ENCODE measurements around the gene C7orf33. TPM values are rescaled to one million over a fixed set of nuclear protein-coding genes. Genes with fewer than 3 reads are reported as not detected.
"Not testable (repeated sequence)": the region's sequence is repeated elsewhere in the genome, so short reads cannot be mapped to it uniquely, and the experiment has no call there.

The C7orf33 gene
- polyA plus RNA-seq, 1 donor from 2014 or later, result not detected

DNA sequence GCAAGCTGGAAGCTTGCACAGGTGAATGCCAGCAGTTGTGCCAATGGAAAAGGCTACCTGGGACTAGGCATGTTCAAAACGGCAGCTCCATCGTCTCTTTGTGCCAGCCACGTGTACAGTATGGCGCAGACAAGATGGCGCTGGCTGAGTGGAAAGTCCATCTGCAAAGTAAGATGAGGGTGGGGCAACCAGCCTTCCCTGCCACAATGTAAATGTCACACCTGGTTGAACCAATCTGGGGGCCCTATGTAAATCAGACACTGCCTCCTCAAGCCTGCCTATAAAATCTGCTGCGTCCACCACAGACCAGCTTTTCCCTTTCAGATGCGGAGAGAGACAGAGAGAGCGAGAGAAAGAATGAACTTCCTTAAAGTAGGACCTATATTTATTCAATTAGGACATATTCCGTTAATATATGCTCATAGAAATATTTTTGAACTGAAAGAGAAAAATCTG, 18.5 kb upstream of the C7orf33 start:
- Histone ChIP-seq H3K79me2 (replicated peaks; ENCODE audit: insufficient read depth, low read length) (no peaks in the 10 kb centered on the region), H3K9me2 (ENCODE audit: insufficient read depth, low read length) (no peaks in the 10 kb centered on the region), H3K9me3 (ENCODE audit: low read length) (no peaks in the 10 kb centered on the region), H3F3A (ENCODE audit: insufficient read depth, low read length, poor library complexity, severe bottlenecking) (no peaks in the 10 kb centered on the region), H3K27me3 (ENCODE audit: insufficient read depth, low read depth, low read length) (no peaks in the 10 kb centered on the region), H3K36me3 (ENCODE audit: insufficient read depth, low read length) (no peaks in the 10 kb centered on the region), H3K9ac (ENCODE audit: low read length) (no peak overlapping the region), H2AFZ (ENCODE audit: low read depth, low read length) (no peak overlapping the region), H3K4me3 (ENCODE audit: low read length) (no peak overlapping the region), H4K20me1 (ENCODE audit: insufficient read depth) (no peaks in the 10 kb centered on the region), H3K4me2 (ENCODE audit: low read length) (no peak overlapping the region), H3K27ac (ENCODE audit: low read length) (no peak overlapping the region)
- no peak for TF ChIP-seq POLR2AphosphoS5 (IDR thresholded peaks at IDR 0.05)
- TF ChIP-seq RAD21 (conservative IDR thresholded peaks at IDR 0.05), result no peak
- TF ChIP-seq SMC3 (conservative IDR thresholded peaks at IDR 0.05; ENCODE audit: poor library complexity), result no peak
- TF ChIP-seq, protein P1, sequence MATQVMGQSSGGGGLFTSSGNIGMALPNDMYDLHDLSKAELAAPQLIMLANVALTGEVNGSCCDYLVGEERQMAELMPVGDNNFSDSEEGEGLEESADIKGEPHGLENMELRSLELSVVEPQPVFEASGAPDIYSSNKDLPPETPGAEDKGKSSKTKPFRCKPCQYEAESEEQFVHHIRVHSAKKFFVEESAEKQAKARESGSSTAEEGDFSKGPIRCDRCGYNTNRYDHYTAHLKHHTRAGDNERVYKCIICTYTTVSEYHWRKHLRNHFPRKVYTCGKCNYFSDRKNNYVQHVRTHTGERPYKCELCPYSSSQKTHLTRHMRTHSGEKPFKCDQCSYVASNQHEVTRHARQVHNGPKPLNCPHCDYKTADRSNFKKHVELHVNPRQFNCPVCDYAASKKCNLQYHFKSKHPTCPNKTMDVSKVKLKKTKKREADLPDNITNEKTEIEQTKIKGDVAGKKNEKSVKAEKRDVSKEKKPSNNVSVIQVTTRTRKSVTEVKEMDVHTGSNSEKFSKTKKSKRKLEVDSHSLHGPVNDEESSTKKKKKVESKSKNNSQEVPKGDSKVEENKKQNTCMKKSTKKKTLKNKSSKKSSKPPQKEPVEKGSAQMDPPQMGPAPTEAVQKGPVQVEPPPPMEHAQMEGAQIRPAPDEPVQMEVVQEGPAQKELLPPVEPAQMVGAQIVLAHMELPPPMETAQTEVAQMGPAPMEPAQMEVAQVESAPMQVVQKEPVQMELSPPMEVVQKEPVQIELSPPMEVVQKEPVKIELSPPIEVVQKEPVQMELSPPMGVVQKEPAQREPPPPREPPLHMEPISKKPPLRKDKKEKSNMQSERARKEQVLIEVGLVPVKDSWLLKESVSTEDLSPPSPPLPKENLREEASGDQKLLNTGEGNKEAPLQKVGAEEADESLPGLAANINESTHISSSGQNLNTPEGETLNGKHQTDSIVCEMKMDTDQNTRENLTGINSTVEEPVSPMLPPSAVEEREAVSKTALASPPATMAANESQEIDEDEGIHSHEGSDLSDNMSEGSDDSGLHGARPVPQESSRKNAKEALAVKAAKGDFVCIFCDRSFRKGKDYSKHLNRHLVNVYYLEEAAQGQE (IDR thresholded peaks at IDR 0.05; ENCODE audit: borderline replicate concordance), result no peak
- no peak for TF ChIP-seq MXI1 (conservative IDR thresholded peaks at IDR 0.05; ENCODE audit: poor library complexity, severe bottlenecking)
- no peak for TF ChIP-seq EP300 (conservative IDR thresholded peaks at IDR 0.05; ENCODE audit: poor library complexity, severe bottlenecking)
- TF ChIP-seq, protein P2, sequence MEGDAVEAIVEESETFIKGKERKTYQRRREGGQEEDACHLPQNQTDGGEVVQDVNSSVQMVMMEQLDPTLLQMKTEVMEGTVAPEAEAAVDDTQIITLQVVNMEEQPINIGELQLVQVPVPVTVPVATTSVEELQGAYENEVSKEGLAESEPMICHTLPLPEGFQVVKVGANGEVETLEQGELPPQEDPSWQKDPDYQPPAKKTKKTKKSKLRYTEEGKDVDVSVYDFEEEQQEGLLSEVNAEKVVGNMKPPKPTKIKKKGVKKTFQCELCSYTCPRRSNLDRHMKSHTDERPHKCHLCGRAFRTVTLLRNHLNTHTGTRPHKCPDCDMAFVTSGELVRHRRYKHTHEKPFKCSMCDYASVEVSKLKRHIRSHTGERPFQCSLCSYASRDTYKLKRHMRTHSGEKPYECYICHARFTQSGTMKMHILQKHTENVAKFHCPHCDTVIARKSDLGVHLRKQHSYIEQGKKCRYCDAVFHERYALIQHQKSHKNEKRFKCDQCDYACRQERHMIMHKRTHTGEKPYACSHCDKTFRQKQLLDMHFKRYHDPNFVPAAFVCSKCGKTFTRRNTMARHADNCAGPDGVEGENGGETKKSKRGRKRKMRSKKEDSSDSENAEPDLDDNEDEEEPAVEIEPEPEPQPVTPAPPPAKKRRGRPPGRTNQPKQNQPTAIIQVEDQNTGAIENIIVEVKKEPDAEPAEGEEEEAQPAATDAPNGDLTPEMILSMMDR (IDR thresholded peaks at IDR 0.05; ENCODE audit: poor library complexity, severe bottlenecking), result no peak
- TF ChIP-seq TAF1 (IDR thresholded peaks at IDR 0.05; ENCODE audit: low read depth), result no peak
- TF ChIP-seq EZH2 (IDR thresholded peaks at IDR 0.05; ENCODE audit: borderline replicate concordance, insufficient read depth, low read length, poor library complexity, severe bottlenecking), result no peak

DNA sequence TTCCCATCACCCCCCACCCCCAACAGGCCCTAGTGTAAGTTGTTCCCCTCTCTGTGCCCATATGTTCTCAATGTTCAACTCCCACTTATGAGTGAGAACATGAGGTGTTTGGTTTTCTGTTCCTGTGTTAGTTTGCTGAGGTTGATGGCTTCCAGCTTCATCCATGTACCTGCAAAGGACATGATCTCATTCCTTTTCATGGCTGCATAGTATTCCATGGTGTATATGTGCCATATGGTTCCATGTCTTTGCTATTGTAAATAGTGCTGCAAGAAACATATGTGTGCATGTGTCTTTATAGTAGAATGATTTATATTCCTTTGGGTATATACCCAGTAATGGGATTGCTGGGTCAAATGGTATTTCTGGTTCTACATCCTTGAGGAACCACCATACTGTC, 17.0 kb upstream of the C7orf33 start:
- not testable (repeated sequence) for H3K9me3 ChIP-seq (ENCODE audit: low read length); H3K9me2 ChIP-seq (ENCODE audit: insufficient read depth, low read length)

More for the DNA sequence above, 17.0 kb upstream of the C7orf33 start:
- not testable (repeated sequence) for H3K4me2 ChIP-seq (ENCODE audit: low read length); H3K9ac ChIP-seq (ENCODE audit: low read length); H3K79me2 ChIP-seq (replicated peaks; ENCODE audit: insufficient read depth, low read length); H4K20me1 ChIP-seq (ENCODE audit: insufficient read depth); H3K36me3 ChIP-seq (ENCODE audit: insufficient read depth, low read length); H3F3A ChIP-seq (ENCODE audit: insufficient read depth, low read length, poor library complexity, severe bottlenecking); H3K27ac ChIP-seq (ENCODE audit: low read length); H2AFZ ChIP-seq (ENCODE audit: low read depth, low read length); H3K27me3 ChIP-seq (ENCODE audit: insufficient read depth, low read depth, low read length); H3K4me3 ChIP-seq (ENCODE audit: low read length)

All from neural cell (in vitro differentiated cells).